NCI-H82 treated with DMSO at 0.1 percent for 48 hours (cell line): Measurements from ENCODE around the gene SLC6A9.

Experiments used
- DNase-seq: peaks from one replicate; lab custom pipeline; 2025; ENCODE audit not compliant: unreplicated experiment; lab: John Stamatoyannopoulos, UW

Gene SLC6A9

GRCh38 chr1:44031252-44032169, at the start of gene SLC6A9:
TSS of gene SLC6A9 (minus strand) at chr1:44031462. CDS start at chr1:44024277, 7,185 bp downstream.
- peak; percentile 17 for DNase-seq

- no peak for DNase-seq
These were observed 48.3 kb upstream of the SLC6A9 start for GRCh38 chr1:44079566-44079965.

GRCh38 chr1:44078104-44078503, 46.8 kb upstream of the SLC6A9 start:
- no peak for DNase-seq

- no peak for DNase-seq
These were observed 46.2 kb upstream of the SLC6A9 start for GRCh38 chr1:44077421-44077820.

GRCh38 chr1:44076066-44076465, 44.8 kb upstream of the SLC6A9 start:
- no peak for DNase-seq

GRCh38 chr1:44074415-44074814, 43.2 kb upstream of the SLC6A9 start:
- no peak for DNase-seq

- DNase-seq = no peak
These were observed 42.3 kb upstream of the SLC6A9 start for GRCh38 chr1:44073528-44073927.

GRCh38 chr1:44072821-44073220, 41.6 kb upstream of the SLC6A9 start:
- DNase-seq = no peak

GRCh38 chr1:44072204-44072603, 40.9 kb upstream of the SLC6A9 start:
- DNase-seq = no peak

GRCh38 chr1:44071461-44071860, 40.2 kb upstream of the SLC6A9 start:
- no peak for DNase-seq

- no peak for DNase-seq
These were observed 37.2 kb upstream of the SLC6A9 start for GRCh38 chr1:44068442-44068921.

GRCh38 chr1:44067266-44068250, 36.3 kb upstream of the SLC6A9 start:
- no peak for DNase-seq

- DNase-seq = no peak
These were observed 31.5 kb upstream of the SLC6A9 start for GRCh38 chr1:44062656-44063179.

- DNase-seq = no peak
These were observed 30.6 kb upstream of the SLC6A9 start for GRCh38 chr1:44061857-44062256.

- no peak for DNase-seq
These were observed 29.6 kb upstream of the SLC6A9 start for GRCh38 chr1:44060830-44061267.

GRCh38 chr1:44059664-44060355, 28.5 kb upstream of the SLC6A9 start:
- no peak for DNase-seq

- no peak for DNase-seq
These were observed 27.9 kb upstream of the SLC6A9 start for GRCh38 chr1:44059212-44059611.

GRCh38 chr1:44057293-44057692, 26.0 kb upstream of the SLC6A9 start:
- no peak for DNase-seq

- DNase-seq = no peak
These were observed 22.1 kb upstream of the SLC6A9 start for GRCh38 chr1:44053394-44053793.

GRCh38 chr1:44050261-44050660, 19.0 kb upstream of the SLC6A9 start:
- no peak for DNase-seq

- no peak for DNase-seq
These were observed 18.6 kb upstream of the SLC6A9 start for GRCh38 chr1:44049839-44050238.
